Neutrophil (primary cell): ENCODE data around the gene PAFAH1B2.

Experiments used
- H3K27ac ChIP-seq: fragments of 200-600 bp; sonication (generic); 2 replicates; pipeline ENCODE4 v1.5.1; 2016; ENCODE audit warnings: mild to moderate bottlenecking, moderate library complexity
- H3K27me3 ChIP-seq: fragments of 200-600 bp; sonication (generic); 2 replicates; pipeline ENCODE4 v1.6.0; 2016; ENCODE audit warnings: mild to moderate bottlenecking
- H3K36me3 ChIP-seq: fragments of 200-600 bp; sonication (generic); 2 replicates; pipeline ENCODE4 v1.5.1; 2017
- H3K4me1 ChIP-seq, 2 experiments: fragments of 200-600 bp in 1 of 2; sonication (generic) in 1 of 2; 1 replicate in 1 of 2; 2 replicates in 1 of 2; pipeline versions ENCODE4 v1.5.1 to v1.6.1; 2013 to 2016; ENCODE audit warnings: low read depth in 1 of 2, low read length in 1 of 2, mild to moderate bottlenecking in 1 of 2, moderate library complexity in 1 of 2; ENCODE audit not compliant: control insufficient read depth in 1 of 2, insufficient read depth in 1 of 2
- H3K4me3 ChIP-seq, 2 experiments: fragments of 200-600 bp in 1 of 2; sonication (generic) in 1 of 2; 1 replicate in 1 of 2; 2 replicates in 1 of 2; pipeline ENCODE4 v1.5.1; 2013 to 2016; ENCODE audit warnings: low read depth in 1 of 2, low read length in 1 of 2, mild to moderate bottlenecking in 1 of 2, moderate library complexity in 1 of 2
- H3K9me3 ChIP-seq: fragments of 200-600 bp; sonication (generic); 2 replicates; pipeline ENCODE4 v1.5.1; 2016
- CTCF ChIP-seq: fragments of 200-600 bp; sonication (generic); IDR thresholded peaks from 2 replicates; pipeline ENCODE4 v1.5.1; 2016; ENCODE audit warnings: antibody characterized with exemption

PAFAH1B2 gene

GRCh38 chr11:117178210-117179034 is 34.3 kb downstream of the PAFAH1B2 start, which contains the start of gene SIDT2:
SIDT2 (plus strand) TSS chr11:117178743; CDS start chr11:117179264, 521 bp downstream.
- TF ChIP-seq CTCF: peak; percentile 16
- Histone ChIP-seq H3K9me3 (no peaks in the 10 kb centered on the region), H3K27ac (peak within 1 kb of the TSS; percentile 80), H3K4me3 (peak within 1 kb of the TSS; percentile 68 to 76), H3K27me3 (peaks cover 10% of the 10 kb centered on the region), H3K36me3 (peaks cover 4% of the 10 kb centered on the region), H3K4me1 (peaks cover 16 to 19% of the 10 kb centered on the region in 2 experiments)

DNA sequence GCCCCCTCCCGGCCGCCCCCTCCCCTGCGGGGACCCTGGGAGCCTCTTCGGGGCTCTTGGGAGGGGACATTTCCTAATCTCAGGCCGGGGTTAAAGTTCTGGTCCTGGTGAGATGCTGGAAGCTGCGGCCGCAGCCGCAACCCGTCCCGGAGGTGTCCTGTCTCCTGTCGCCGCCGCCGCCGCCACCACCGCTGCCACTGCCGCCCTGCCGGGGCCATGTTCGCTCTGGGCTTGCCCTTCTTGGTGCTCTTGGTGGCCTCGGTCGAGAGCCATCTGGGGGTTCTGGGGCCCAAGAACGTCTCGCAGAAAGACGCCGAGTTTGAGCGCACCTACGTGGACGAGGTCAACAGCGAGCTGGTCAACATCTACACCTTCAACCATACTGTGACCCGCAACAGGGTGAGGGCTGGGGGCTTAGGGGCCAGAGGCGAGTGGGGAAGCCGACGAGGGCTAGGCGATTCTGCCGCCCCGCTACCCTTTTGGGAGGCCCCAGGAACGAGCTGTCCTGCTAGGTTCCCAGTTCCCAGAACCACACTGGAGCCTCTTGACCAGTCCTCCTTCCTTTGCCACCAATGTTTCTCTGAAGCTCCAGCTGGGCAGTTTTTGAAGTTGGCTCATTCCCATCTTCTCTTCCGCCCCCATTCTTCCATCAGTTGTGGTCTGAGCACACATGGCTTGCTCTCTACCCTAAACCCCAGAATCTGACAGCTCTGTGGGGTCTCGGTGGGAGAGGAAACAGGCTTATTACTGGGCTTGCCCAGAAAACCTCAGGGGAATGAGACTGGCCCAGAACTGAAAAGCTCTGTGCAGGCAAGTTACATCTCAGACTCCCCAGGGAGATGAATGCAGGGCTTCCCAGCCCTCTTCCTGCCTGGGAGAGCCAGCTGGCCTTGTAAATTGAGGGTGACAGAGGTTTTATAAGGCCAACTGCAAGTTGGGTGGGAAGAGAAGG is 35.2 kb downstream of the PAFAH1B2 start:
- H3K9me3 ChIP-seq: no peaks in the 10 kb centered on the region
- peak overlapping the region; percentile 68 to 76 for H3K4me3 ChIP-seq
- H3K36me3 ChIP-seq: peaks cover 4% of the 10 kb centered on the region
- no peak for TF ChIP-seq CTCF
- H3K4me1 ChIP-seq: peaks cover 16 to 19% of the 10 kb centered on the region in 2 experiments
- H3K27me3 ChIP-seq: peaks cover 10% of the 10 kb centered on the region
- H3K27ac ChIP-seq: peak overlapping the region; percentile 80

GRCh38 chr11:117180020-117180419 is 35.9 kb downstream of the PAFAH1B2 start:
- Histone ChIP-seq H3K4me3 (no peak overlapping the region), H3K4me1 (peaks cover 16 to 19% of the 10 kb centered on the region in 2 experiments), H3K27me3 (peaks cover 10% of the 10 kb centered on the region), H3K36me3 (peaks cover 4% of the 10 kb centered on the region), H3K27ac (peak overlapping the region; percentile 80), H3K9me3 (no peaks in the 10 kb centered on the region)
- TF ChIP-seq CTCF: no peak

DNA sequence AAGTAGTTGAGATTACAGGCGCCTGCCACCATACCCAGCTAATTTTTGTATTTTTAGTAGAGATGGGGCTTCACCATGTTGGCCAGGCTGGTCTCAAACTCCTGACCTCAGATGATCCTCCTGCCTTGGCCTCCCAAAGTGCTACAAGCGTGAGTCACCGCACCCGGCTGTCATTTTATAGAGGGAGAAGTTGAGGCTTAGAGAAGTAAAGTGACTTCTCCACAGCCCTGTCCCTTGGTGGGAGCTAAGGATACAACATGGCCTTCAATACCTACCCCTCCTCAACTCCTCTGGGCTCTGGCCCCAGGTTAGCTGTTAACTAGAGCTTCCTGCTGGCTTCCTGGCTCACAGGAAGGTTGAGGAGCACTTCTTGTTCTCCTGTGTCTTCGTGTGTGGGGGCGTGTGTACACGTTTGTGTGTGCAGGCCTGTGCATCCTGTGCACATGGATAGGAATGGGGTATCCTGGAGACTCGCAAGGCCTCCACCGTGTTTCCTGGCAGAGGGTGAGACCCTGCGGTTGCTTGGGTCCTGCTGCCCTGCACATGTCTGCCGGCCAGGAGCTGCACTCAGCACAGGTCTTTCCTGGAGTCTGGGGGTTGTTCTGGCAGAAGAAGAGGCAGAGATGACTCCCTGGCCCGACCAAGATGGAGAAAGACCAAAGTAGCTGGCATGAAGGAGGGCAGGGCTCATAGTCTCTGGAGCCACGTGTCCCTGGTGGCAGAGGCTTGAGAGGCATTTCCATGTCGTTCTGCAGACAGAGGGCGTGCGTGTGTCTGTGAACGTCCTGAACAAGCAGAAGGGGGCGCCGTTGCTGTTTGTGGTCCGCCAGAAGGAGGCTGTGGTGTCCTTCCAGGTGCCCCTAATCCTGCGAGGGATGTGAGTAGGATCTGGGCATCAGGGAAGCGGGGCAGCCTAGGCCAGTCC is 36.8 kb downstream of the PAFAH1B2 start:
- peaks cover 10% of the 10 kb centered on the region for H3K27me3 ChIP-seq
- H3K27ac ChIP-seq: no peak overlapping the region
- H3K9me3 ChIP-seq: no peaks in the 10 kb centered on the region
- H3K36me3 ChIP-seq: peaks cover 4% of the 10 kb centered on the region
- no peak for TF ChIP-seq CTCF
- H3K4me3 ChIP-seq: no peak overlapping the region
- H3K4me1 ChIP-seq: peaks cover 16 to 19% of the 10 kb centered on the region in 2 experiments
